ENCODE data around the gene ZNF496. TPM values are rescaled to one million over a fixed set of nuclear protein-coding genes. Genes with fewer than 3 reads are reported as not detected.
A peak's percentile ranks its signal among the peaks of the same experiment; 100 is the strongest.
"Not testable (repeated sequence)": the region's sequence is repeated elsewhere in the genome, so short reads cannot be mapped to it uniquely, and the experiment has no call there.

Gene ZNF496
- total RNA-seq (ENCODE audit: low replicate concordance): 21.3 and 60.7 TPM in 2 replicates

DNA sequence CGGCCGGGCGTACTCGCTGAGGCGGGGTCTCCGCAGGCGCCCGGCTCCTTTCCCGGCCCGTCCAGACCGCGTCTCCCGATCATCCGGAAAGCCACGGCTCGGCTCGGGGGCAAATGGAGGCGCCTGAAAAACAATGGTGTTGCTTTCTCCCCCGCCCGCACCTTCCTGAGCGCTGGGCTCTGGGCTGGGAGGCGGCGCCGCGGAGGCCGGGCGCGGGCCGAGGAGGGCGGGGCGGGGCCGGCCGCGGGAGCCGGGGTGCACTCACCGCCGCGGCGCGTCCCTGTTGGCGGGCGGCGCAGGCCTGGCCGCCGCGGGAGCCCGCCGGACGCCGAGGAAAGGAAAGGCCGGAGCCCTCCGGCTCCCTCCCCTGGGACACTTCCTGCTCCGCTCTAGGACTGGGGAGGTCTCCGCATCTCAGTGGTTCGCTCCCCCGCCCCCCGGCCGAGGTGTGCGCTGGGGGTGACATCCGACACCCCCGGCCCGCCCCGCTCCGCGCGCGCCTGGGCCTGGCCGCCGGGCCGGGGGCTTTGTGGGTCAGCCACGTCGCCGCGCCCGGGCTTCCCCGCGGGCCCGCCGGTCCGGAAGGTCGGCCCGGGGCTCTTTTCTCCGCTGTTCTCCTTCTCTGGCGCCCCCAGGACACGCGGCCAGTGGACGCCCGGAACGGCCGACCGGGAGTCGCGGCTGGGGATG, at the start of gene ZNF496:
Gene ZNF496, minus strand, starts transcription at position 343 of the 690 bp plus-strand sequence. CDS start 2,289 bp downstream, outside the sequence.
- peak; percentile 84 for DNase-seq (ENCODE audit: low read depth)
- peak within 1 kb of the TSS; percentile 80 for H3K4me3 ChIP-seq (ENCODE audit: low read depth, low read length)
- TF ChIP-seq, protein P1, sequence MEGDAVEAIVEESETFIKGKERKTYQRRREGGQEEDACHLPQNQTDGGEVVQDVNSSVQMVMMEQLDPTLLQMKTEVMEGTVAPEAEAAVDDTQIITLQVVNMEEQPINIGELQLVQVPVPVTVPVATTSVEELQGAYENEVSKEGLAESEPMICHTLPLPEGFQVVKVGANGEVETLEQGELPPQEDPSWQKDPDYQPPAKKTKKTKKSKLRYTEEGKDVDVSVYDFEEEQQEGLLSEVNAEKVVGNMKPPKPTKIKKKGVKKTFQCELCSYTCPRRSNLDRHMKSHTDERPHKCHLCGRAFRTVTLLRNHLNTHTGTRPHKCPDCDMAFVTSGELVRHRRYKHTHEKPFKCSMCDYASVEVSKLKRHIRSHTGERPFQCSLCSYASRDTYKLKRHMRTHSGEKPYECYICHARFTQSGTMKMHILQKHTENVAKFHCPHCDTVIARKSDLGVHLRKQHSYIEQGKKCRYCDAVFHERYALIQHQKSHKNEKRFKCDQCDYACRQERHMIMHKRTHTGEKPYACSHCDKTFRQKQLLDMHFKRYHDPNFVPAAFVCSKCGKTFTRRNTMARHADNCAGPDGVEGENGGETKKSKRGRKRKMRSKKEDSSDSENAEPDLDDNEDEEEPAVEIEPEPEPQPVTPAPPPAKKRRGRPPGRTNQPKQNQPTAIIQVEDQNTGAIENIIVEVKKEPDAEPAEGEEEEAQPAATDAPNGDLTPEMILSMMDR (IDR thresholded peaks at IDR 0.05; ENCODE audit: insufficient read depth, low read length): no peak

DNA sequence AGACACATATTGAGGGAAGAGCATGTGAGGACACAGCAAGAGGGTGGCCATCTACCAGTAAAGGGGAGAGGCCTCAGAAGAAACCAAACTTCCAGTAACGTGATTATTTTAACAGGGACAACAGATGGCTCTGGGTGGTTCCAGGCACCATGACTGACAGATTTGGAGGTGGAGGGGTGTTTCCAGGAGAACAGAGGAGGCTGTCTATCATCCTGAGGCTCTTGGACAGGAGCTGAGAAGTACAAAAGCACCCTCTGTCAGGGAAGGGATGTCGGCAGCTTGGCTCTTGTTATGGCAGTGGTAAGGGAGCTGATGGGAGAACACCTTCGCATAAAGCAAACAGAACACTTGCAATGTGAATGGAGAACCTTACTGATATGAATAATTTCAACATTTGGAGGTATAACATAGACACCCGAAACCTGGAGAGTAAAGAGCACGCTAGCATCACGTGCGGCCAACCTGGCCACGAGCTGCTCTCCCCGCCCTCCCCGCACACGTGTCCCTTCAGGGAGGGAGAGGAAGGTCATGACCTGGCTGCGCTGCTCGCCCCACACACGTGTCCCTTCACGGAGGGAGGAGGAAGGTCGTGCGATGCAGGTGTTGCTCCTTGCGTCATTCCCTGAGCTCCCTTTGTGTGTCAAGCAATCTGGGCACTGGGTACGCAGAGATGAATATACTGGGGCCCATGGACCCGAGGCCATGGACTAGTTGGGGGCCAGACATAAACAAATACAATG, 46.8 kb upstream of the ZNF496 start:
- TF ChIP-seq, protein P1 (IDR thresholded peaks at IDR 0.05; ENCODE audit: insufficient read depth, low read length): no peak

DNA sequence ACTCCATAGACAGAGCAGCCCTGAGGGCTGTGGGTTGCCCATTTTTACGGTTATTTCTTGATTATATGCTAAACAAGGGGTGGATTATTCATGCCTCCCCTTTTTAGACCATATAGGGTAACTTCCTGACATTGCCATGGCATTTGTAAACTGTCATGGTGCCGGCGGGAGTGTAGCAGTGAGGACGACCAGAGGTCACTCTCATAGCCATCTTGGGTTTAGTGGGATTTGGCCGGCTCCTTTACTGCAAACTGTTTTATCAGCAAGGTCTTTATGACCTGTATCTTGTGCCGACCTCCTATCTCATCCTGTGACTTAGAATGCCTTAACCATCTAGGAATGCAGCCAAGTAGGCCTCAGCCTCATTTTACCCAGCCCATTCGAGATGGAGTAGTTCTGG, 46.0 kb upstream of the ZNF496 start:
- DNase-seq (ENCODE audit: low read depth); H3K4me3 ChIP-seq (ENCODE audit: low read depth, low read length): not testable (repeated sequence)

More for the DNA sequence above, 46.8 kb upstream of the ZNF496 start:
- no peak for DNase-seq (ENCODE audit: low read depth)
- no peak overlapping the region for H3K4me3 ChIP-seq (ENCODE audit: low read depth, low read length)

DNA sequence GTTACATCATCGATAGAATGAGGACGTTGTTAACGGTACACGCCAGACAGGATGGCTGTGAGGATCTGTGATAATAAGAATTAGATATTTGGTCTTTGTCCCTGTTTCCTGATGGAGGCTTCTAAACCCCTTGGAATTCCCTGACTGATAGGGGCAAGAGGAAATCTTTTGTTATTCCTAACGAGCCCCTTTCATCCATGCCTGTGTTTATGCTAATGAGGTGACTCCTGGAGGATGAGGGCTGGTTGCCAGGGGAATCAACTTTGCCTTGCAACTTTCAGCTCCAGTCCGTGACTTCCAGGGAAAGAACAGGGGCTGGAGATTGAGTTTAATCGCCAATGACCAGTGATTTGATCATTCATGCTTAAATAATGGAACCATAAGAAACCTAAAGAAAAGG, 45.0 kb upstream of the ZNF496 start:
- TF ChIP-seq, protein P1 (IDR thresholded peaks at IDR 0.05; ENCODE audit: insufficient read depth, low read length): no peak
- no peak for DNase-seq (ENCODE audit: low read depth)
- H3K4me3 ChIP-seq (ENCODE audit: low read depth, low read length): no peak overlapping the region

DNA sequence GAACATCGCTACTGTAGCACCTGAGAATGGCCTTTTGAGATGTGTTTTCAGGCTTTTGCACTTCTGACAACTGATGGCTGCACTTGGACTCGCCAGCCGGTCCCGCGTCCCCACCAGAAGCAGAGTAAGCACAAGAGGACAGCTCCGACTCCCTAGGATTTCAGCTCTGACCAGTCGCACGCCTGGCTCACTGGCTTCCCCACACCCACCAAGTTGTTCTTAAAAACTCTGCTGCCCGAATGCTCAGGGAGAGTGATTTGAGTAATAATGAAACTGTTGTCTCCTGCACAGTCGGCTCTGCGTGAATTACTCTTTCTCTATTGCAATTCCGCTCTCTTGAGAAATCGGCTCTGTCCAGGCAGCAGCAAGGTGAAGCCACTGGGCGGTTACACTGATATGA, 44.1 kb upstream of the ZNF496 start:
- no peak overlapping the region for H3K4me3 ChIP-seq (ENCODE audit: low read depth, low read length)
- no peak for DNase-seq (ENCODE audit: low read depth)
- TF ChIP-seq, protein P1 (IDR thresholded peaks at IDR 0.05; ENCODE audit: insufficient read depth, low read length): no peak

DNA sequence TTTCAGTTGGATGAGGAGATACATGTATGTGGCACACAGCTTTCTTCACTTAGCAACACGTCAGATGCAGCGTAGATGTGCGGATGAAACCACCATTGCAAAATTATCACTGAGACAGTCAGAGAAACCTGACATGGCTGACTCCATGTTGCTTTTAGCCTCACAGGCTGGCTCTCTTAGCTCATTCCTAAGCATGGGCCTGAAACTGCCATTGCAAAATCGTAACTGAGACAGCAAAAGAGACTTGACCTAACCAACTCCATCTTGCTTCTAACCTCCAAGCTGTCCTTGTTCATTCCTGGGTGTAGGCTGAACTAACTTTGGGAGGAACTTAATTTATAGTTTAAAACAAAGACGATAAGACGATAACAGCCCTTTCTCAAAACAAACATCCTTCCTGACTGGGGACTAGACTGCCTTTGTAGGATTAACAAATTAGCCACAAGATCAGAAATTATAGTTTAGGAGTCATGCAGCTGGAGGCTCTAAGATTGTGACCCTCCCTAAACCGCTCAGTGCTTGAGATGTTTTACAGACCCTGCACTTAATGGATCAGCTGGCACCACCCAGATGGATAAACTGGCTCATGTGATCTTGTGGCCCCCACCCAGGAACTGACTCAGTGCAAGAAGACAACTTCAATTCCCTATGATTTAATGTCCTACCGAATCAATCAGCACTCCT, 43.1 kb upstream of the ZNF496 start:
- DNase-seq (ENCODE audit: low read depth); H3K4me3 ChIP-seq (ENCODE audit: low read depth, low read length): not testable (repeated sequence)

DNA sequence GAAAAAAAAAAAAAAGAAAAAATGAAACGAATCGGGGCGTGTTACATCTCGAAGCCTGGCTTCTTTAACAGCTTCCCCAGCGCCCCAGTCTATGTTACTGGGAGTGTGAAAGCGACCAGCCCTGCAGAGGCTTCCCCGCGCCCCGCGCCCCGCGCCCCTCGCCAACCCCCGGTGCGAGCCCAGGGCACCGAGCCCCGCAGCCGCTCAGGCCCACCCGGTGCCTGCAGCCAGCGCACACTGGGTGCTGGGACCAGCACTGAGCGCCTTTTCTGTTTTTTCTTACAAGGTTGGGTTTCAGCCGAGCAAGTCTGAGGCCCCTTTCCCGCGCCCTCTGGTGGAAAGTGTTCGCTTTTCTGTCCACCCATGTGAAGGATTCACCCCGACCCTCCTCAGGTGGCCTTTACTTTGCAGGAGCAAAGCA, 42.1 kb upstream of the ZNF496 start:
- H3K4me3 ChIP-seq (ENCODE audit: low read depth, low read length): peak overlapping the region; percentile 44
- DNase-seq (ENCODE audit: low read depth): peak; percentile 36
- TF ChIP-seq, protein P1 (IDR thresholded peaks at IDR 0.05; ENCODE audit: insufficient read depth, low read length): peak; percentile 55

Measured in fibroblast of the aortic adventitia (primary cell).